Ishikawa (cell line): Measurements from ENCODE around the gene SAA1.

Experiments used
- CREB1 ChIP-seq: IDR thresholded peaks from 2 replicates; pipeline ENCODE4 v1.6.1; 2012; ENCODE audit warnings: low read depth
- FOXM1 ChIP-seq: IDR thresholded peaks from 2 replicates; pipeline ENCODE4 v1.6.1; 2012; ENCODE audit warnings: low read depth, borderline replicate concordance
- TF ChIP-seq, protein P1 (sequence below): IDR thresholded peaks from 2 replicates; pipeline ENCODE4 v1.6.1; 2012

- TF ChIP-seq, protein P1, sequence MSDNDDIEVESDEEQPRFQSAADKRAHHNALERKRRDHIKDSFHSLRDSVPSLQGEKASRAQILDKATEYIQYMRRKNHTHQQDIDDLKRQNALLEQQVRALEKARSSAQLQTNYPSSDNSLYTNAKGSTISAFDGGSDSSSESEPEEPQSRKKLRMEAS = no peak
- TF ChIP-seq CREB1 = no peak
- no peak for TF ChIP-seq FOXM1
These were observed 45.9 kb downstream of the SAA1 start for GRCh38 chr11:18312012-18312411.
